Neuronal stem cell (in vitro differentiated cells): ENCODE data around the gene SERF1B.
"Not testable (repeated sequence)": the region's sequence is repeated elsewhere in the genome, so short reads cannot be mapped to it uniquely, and the experiment has no call there.

Source experiments
- DNase-seq: peaks from one replicate; pipeline ENCODE4 v3.0.0-alpha.2; 2013; ENCODE audit warnings: low spot score
- H2AFZ ChIP-seq: one replicate; pipeline ENCODE4 v1.6.1; 2013; ENCODE audit warnings: mild to moderate bottlenecking, low read length, inconsistent platforms
- H2AK5ac ChIP-seq: 2 replicates; pipeline ENCODE4 v1.6.1; 2013; ENCODE audit warnings: low read depth, mild to moderate bottlenecking, inconsistent platforms, low read length, moderate library complexity, mixed read lengths
- H2BK120ac ChIP-seq: 2 replicates; pipeline ENCODE4 v1.6.1; 2013; ENCODE audit warnings: low read depth, mild to moderate bottlenecking, inconsistent platforms, low read length, moderate library complexity, mixed read lengths
- H2BK12ac ChIP-seq: one replicate; pipeline ENCODE4 v1.6.1; 2013; ENCODE audit warnings: low read length, inconsistent platforms
- H2BK15ac ChIP-seq: 2 replicates; pipeline ENCODE4 v1.6.1; 2013; ENCODE audit warnings: mild to moderate bottlenecking, low read length, inconsistent platforms, mixed read lengths
- H2BK5ac ChIP-seq: one replicate; pipeline ENCODE4 v1.6.1; 2013; ENCODE audit warnings: inconsistent platforms, mild to moderate bottlenecking, low read length, moderate library complexity
- H3K14ac ChIP-seq: one replicate; pipeline ENCODE4 v1.6.1; 2013; ENCODE audit warnings: low read length, inconsistent platforms
- H3K18ac ChIP-seq: 2 replicates; pipeline ENCODE4 v1.6.1; 2013; ENCODE audit warnings: low read length, inconsistent platforms
- H3K23ac ChIP-seq: 2 replicates; pipeline ENCODE4 v1.6.1; 2013; ENCODE audit warnings: low read depth, mild to moderate bottlenecking, mixed read lengths, low read length, inconsistent platforms; ENCODE audit not compliant: poor library complexity
- H3K27ac ChIP-seq: replicated peaks from 3 replicates; pipeline ENCODE4 v1.5.1; 2013; ENCODE audit warnings: low read length, inconsistent platforms
- H3K27me3 ChIP-seq, 3 experiments: 2 replicates each; pipeline ENCODE4 v1.6.1; 2013; ENCODE audit warnings: low read length in 3 of 3, mild to moderate bottlenecking in 2 of 3, inconsistent platforms in 1 of 3, low read depth in 1 of 3, mixed read lengths in 1 of 3, moderate library complexity in 1 of 3; ENCODE audit not compliant: control insufficient read depth in 3 of 3, insufficient read depth in 3 of 3
- H3K36me3 ChIP-seq, 2 donors: replicated peaks in 1 of 2; 2 replicates each; pipeline ENCODE4 v1.6.1; 2013; ENCODE audit warnings: low read length in 2 of 2; ENCODE audit not compliant: control insufficient read depth in 2 of 2, insufficient read depth in 2 of 2
- H3K4ac ChIP-seq: 2 replicates; pipeline ENCODE4 v1.6.1; 2013; ENCODE audit warnings: inconsistent platforms, mild to moderate bottlenecking, low read length, moderate library complexity
- H3K4me1 ChIP-seq, 2 donors: 1 replicate in 1 of 2; 2 replicates in 1 of 2; pipeline ENCODE4 v1.6.1; 2013; ENCODE audit warnings: low read length in 2 of 2, low read depth in 1 of 2; ENCODE audit not compliant: control insufficient read depth in 2 of 2, insufficient read depth in 1 of 2
- H3K4me2 ChIP-seq: one replicate; pipeline ENCODE4 v1.6.1; 2013; ENCODE audit warnings: mild to moderate bottlenecking, low read length, inconsistent platforms; ENCODE audit not compliant: insufficient read depth, poor library complexity, severe bottlenecking
- H3K4me3 ChIP-seq, 2 donors: 2 replicates each; pipeline ENCODE4 v1.5.1; 2013; ENCODE audit warnings: low read length in 2 of 2, mild to moderate bottlenecking in 2 of 2, inconsistent platforms in 1 of 2, moderate library complexity in 1 of 2
- H3K79me1 ChIP-seq: one replicate; pipeline ENCODE4 v1.6.1; 2013; ENCODE audit warnings: low read depth, mild to moderate bottlenecking, inconsistent platforms, low read length, moderate library complexity
- H3K9ac ChIP-seq: one replicate; pipeline ENCODE4 v1.6.1; 2013; ENCODE audit warnings: mild to moderate bottlenecking, low read depth, low read length, inconsistent platforms; ENCODE audit not compliant: poor library complexity
- H3K9me3 ChIP-seq, 2 donors: replicated peaks in 1 of 2; 2 replicates each; pipeline versions ENCODE3 to v1.6.1; 2013; ENCODE audit warnings: low read length in 2 of 2, mild to moderate bottlenecking in 2 of 2, inconsistent platforms in 1 of 2, low read depth in 1 of 2, mixed read lengths in 1 of 2, moderate library complexity in 1 of 2; ENCODE audit not compliant: control insufficient read depth in 2 of 2, insufficient read depth in 1 of 2
- H4K8ac ChIP-seq: one replicate; pipeline ENCODE4 v1.6.1; 2013; ENCODE audit warnings: low read depth, mild to moderate bottlenecking, inconsistent platforms, low read length, moderate library complexity
- H4K91ac ChIP-seq: one replicate; pipeline ENCODE4 v1.6.1; 2013; ENCODE audit warnings: low read length, low read depth, mild to moderate bottlenecking, inconsistent platforms; ENCODE audit not compliant: poor library complexity
- WGBS, 2 donors: extraction: QIAGEN DNeasy Blood & Tissue Kit; methylation state at CpG; one replicate each; pipeline ENCODE4 v1.1.7; 2013; ENCODE audit warnings: missing lambda C conversion rate in 2 of 2, mixed read lengths in 1 of 2; ENCODE audit not compliant: insufficient read length in 2 of 2, insufficient replicate concordance in 1 of 2; ENCODE audit errors: extremely low coverage in 2 of 2; 5-methylcytosine and 5-hydroxymethylcytosine counted together

The SERF1B gene

GRCh38 chr5:70025845-70026145 is 744 bp downstream of the SERF1B start:
- not testable (repeated sequence) for H3K36me3 ChIP-seq, H3K9me3 ChIP-seq, H3K4me2 ChIP-seq, DNase-seq, H2BK12ac ChIP-seq, H2BK120ac ChIP-seq, H3K27ac ChIP-seq, H2AK5ac ChIP-seq, H3K4ac ChIP-seq, H3K23ac ChIP-seq, H3K27me3 ChIP-seq, H3K4me1 ChIP-seq, H2BK5ac ChIP-seq, H3K14ac ChIP-seq, H2BK15ac ChIP-seq, H3K9ac ChIP-seq, H2AFZ ChIP-seq, H3K18ac ChIP-seq, H4K91ac ChIP-seq, H3K79me1 ChIP-seq, H4K8ac ChIP-seq, H3K4me3 ChIP-seq
- no CpG with 5 or more reads among the region's 4 CpGs for WGBS, 2 donors

- not testable (repeated sequence) for H4K91ac ChIP-seq, DNase-seq, H3K18ac ChIP-seq, H3K4me1 ChIP-seq, H3K4ac ChIP-seq, H3K9ac ChIP-seq, H2AFZ ChIP-seq, H2AK5ac ChIP-seq, H3K23ac ChIP-seq, H3K4me2 ChIP-seq, H2BK120ac ChIP-seq, H3K27ac ChIP-seq, H3K79me1 ChIP-seq, H3K27me3 ChIP-seq, H3K9me3 ChIP-seq, H3K4me3 ChIP-seq, H2BK5ac ChIP-seq, H2BK12ac ChIP-seq, H3K14ac ChIP-seq, H3K36me3 ChIP-seq, H4K8ac ChIP-seq, H2BK15ac ChIP-seq
- WGBS, 2 donors: no CpG with 5 or more reads among the region's 5 CpGs
Observed at GRCh38 chr5:70031204-70031603, 6.2 kb downstream of the SERF1B start.

GRCh38 chr5:70041411-70041810 is 16.4 kb downstream of the SERF1B start:
- H3K36me3 ChIP-seq, H3K4me1 ChIP-seq, H4K8ac ChIP-seq, H3K4me3 ChIP-seq, H2AK5ac ChIP-seq, H3K18ac ChIP-seq, DNase-seq, H3K23ac ChIP-seq, H3K4ac ChIP-seq, H3K27ac ChIP-seq, H2AFZ ChIP-seq, H3K79me1 ChIP-seq, H2BK5ac ChIP-seq, H3K4me2 ChIP-seq, H2BK12ac ChIP-seq, H3K9ac ChIP-seq, H4K91ac ChIP-seq, H3K9me3 ChIP-seq, H3K27me3 ChIP-seq, H3K14ac ChIP-seq, H2BK15ac ChIP-seq, H2BK120ac ChIP-seq: not testable (repeated sequence)

GRCh38 chr5:70049790-70050142 is 24.7 kb downstream of the SERF1B start:
- H3K4me2 ChIP-seq, H2BK12ac ChIP-seq, H3K18ac ChIP-seq, H3K36me3 ChIP-seq, H3K79me1 ChIP-seq, H2BK120ac ChIP-seq, H2BK15ac ChIP-seq, H3K9ac ChIP-seq, H2AK5ac ChIP-seq, H3K9me3 ChIP-seq, H3K4me3 ChIP-seq, H4K8ac ChIP-seq, H2BK5ac ChIP-seq, H3K4me1 ChIP-seq, H3K27ac ChIP-seq, H3K14ac ChIP-seq, DNase-seq, H3K4ac ChIP-seq, H4K91ac ChIP-seq, H2AFZ ChIP-seq, H3K23ac ChIP-seq, H3K27me3 ChIP-seq: not testable (repeated sequence)
- WGBS, 2 donors: no CpG with 5 or more reads among the region's 16 CpGs
